SJSA1 (cell line): ENCODE data around the gene PFKL. TPM values are rescaled to one million over a fixed set of nuclear protein-coding genes. Genes with fewer than 3 reads are reported as not detected.
"Not testable (repeated sequence)": the region's sequence is repeated elsewhere in the genome, so short reads cannot be mapped to it uniquely, and the experiment has no call there.

ENCODE experiments used
- DNase-seq, 2 experiments: peaks; one replicate each; pipeline ENCODE4 v3.0.0-alpha.2; 2015 to 2020; ENCODE audit warnings: low spot score in 2 of 2, low read depth in 1 of 2
- H3K27ac ChIP-seq: fragments of 250-450 bp; sonication (Bioruptor Pico); 2 replicates; pipeline ENCODE4 v1.5.1; 2020; ENCODE audit warnings: mild to moderate bottlenecking, moderate library complexity
- H3K27me3 ChIP-seq: fragments of 250-450 bp; sonication (Bioruptor Pico); replicated peaks from 2 replicates; pipeline ENCODE4 v1.5.1; 2020; ENCODE audit warnings: mild to moderate bottlenecking, moderate library complexity
- H3K36me3 ChIP-seq: fragments of 250-450 bp; sonication (Bioruptor Pico); 2 replicates; pipeline ENCODE4 v1.5.1; 2020; ENCODE audit warnings: mild to moderate bottlenecking
- H3K4me1 ChIP-seq: fragments of 250-450 bp; sonication (Bioruptor Pico); replicated peaks from 2 replicates; pipeline ENCODE4 v1.6.1; 2021; ENCODE audit warnings: mild to moderate bottlenecking
- H3K4me3 ChIP-seq: fragments of 250-450 bp; sonication (Bioruptor Pico); 2 replicates; pipeline ENCODE4 v1.5.1; 2020; ENCODE audit warnings: mild to moderate bottlenecking
- H3K9me3 ChIP-seq: fragments of 250-450 bp; sonication (Bioruptor Pico); replicated peaks from 2 replicates; pipeline ENCODE4 v1.5.1; 2020; ENCODE audit warnings: mild to moderate bottlenecking
- total RNA-seq: library from RNA; depleted of rRNA; stranded (reverse); fragments of >200 nt; shearing (Covaris generic); gene quantifications from 2 replicates; pipeline ENCODE4 v1.2.3, GENCODE V29; 2014

PFKL gene
- total RNA-seq, 1 experiment from 2014 or later = 134 TPM

DNA sequence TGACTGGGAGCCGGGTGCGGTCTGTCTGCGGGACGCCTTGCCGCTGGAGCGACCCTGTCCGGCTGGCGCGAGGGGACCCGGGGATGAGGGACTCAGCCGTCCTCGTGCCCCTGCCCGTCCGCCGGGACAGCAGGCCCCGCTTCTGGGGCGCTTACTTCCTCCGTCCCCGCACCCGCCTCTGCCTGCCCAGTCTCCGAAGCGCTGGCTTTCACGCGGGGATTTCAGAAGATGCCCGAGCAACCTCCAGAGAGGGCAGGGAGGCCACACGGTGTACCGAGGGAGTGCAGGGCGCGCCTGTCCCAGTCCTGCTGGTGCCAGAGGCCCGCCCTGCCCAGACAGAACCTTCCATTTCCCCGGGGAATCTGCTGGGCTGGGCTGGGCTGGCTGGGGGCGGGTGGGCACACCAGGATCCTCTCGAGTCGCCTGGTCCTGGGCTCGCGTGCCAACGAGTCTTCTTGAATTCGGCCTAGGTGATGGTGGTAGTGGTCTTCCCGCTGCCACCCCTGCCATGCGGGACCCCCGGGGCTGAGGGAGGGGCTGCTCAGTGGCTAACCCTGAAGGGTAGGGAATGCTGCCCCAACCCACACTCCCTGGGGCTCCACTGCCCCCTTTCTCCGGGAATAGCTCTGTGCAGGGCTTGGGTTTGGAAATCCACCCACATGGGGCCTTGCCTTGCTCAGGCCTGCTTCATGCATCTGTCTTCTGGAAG lies 51.1 kb downstream of the PFKL start:
- H3K4me1 ChIP-seq = no peaks in the 10 kb centered on the region
- H3K27ac ChIP-seq = no peak overlapping the region
- no peaks in the 10 kb centered on the region for H3K9me3 ChIP-seq
- peaks cover 55% of the 10 kb centered on the region for H3K27me3 ChIP-seq
- no peak for DNase-seq
- H3K4me3 ChIP-seq = no peak overlapping the region
- no peaks in the 10 kb centered on the region for H3K36me3 ChIP-seq

DNA sequence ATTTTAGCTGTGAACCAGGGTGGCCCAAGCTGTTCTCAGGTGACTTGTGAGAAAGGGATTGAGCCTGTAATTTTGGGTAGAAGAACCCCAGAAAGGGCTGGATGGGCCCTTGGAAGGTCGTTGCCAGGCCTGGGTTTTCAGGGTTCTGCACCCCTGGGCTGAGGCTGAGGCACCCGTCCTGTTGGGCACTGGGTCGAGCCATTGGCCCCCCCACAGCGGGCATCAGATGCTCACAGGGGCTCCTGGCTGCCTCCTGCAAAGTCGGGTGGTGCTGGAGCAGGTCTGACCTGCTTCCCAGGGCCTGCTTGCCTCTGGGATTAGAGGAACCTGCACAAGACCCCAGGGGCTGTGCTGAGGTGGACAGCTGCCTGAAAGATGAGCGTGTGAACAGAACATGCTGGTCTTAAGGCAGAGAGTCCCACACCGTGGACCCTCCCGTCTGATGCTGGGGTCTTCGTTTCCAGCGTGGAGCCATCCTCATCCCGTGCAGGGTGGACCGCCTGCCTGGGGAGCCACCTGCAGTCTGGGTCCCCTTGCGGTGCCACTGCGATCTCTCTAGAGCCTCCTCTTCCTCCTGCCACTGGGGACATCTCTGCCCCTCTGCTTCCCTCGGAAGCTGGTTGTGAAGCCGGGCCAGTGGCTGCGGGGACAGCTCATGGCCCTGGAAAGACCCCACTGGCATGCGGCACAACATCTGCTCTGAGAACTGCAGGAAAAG lies 51.8 kb downstream of the PFKL start:
- no peak for DNase-seq
- H3K27ac ChIP-seq = no peak overlapping the region
- H3K9me3 ChIP-seq = no peaks in the 10 kb centered on the region
- no peak overlapping the region for H3K4me3 ChIP-seq
- H3K4me1 ChIP-seq = no peaks in the 10 kb centered on the region
- H3K36me3 ChIP-seq = no peaks in the 10 kb centered on the region
- H3K27me3 ChIP-seq = peaks cover 54% of the 10 kb centered on the region

DNA sequence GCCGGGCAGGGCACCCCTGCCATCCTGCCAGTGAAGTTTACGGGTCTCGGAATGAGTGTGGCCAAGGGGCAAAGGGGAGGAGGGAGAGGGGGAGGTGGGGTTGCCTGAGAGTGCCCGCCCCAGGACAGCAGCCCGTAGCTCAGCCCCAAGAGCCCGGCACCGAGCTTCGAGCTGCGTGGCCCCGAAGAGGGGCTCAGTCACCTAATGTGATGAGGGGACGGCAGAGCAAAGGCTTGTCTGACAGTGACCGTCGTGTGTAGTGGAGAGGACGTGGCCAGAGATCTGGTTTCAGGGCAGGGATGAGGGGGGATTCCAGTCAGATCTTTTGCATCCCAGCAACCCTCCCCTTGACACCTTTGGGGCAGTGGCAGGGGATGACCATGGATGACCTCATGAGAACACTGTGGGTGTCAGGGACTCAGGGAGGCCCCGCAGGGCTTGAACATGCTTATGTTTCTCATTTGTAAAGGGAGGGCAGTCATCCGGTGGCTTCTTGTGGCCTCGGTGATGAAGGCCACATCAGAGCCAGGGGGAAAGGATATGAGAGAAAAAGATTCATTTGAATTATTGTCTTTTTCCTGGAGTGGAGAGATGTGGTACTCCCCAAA lies 52.5 kb downstream of the PFKL start:
- H3K9me3 ChIP-seq = no peaks in the 10 kb centered on the region
- no peaks in the 10 kb centered on the region for H3K4me1 ChIP-seq
- H3K4me3 ChIP-seq = no peak overlapping the region
- no peak for DNase-seq
- no peaks in the 10 kb centered on the region for H3K36me3 ChIP-seq
- peaks cover 47% of the 10 kb centered on the region for H3K27me3 ChIP-seq
- no peak overlapping the region for H3K27ac ChIP-seq

DNA sequence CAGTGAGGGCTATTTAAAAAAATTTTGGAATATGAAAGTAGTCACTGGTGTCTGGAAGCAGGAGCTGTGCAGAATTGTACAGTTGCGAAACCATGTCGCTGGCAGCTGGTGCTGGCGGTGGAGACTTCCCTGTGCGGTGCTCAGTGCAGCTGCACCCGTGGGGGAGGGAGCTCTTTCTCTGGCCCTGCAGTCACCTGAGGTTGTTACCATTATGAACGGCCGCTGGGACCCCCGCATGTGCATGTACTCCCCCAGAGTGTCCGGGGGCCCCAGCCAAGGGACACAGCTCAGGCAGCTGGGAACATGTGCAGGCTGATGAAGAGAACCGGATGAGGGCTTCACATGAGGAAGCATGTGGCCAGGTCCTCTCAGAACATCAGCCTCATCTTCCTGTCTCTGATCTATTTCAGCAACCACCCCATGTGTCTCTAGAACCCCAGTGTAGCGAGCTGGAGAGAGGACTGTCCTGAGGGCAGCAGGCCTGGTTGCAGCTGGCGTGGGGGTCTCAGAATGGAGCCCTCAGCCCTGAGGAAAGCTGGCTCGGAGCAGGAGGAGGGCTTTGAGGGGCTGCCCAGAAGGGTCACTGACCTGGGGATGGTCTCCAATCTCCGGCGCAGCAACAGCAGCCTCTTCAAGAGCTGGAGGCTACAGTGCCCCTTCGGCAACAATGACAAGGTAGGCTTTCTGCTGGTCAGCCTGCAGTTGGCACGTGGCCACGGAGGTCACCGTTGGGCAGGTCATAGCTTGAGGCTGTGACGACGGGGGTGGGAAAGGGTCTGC lies 53.5 kb downstream of the PFKL start, which contains the start of gene TRPM2:
Gene TRPM2, plus strand, starts transcription at position 431 of the 780 bp plus-strand sequence. Its CDS starts 80 bp downstream, at position 511.
- no peaks in the 10 kb centered on the region for H3K36me3 ChIP-seq
- no peaks in the 10 kb centered on the region for H3K4me1 ChIP-seq
- no peak for DNase-seq
- H3K9me3 ChIP-seq = no peaks in the 10 kb centered on the region
- H3K27ac ChIP-seq = no peak within 1 kb of the TSS
- peaks cover 39% of the 10 kb centered on the region for H3K27me3 ChIP-seq
- no peak within 1 kb of the TSS for H3K4me3 ChIP-seq

DNA sequence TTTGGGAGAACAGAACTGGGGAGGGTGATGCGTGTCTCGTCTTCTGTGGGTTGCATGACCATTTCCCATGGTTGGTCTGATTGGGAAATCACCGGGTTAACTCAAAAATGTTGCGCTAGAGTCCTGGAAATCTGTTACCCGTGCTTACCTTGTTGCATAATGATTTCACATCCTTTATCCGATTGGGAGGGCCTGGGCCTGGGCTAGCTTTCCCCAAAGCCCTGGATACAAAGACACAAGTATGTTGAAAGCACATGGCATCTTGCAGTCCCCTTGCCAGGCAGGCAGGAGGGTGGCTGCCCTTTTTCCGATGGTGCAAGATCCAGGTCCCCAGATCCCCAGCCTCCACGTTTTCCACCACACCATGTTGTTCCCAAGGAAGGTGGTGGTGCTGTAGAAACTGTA lies 54.1 kb downstream of the PFKL start:
- Histone ChIP-seq H3K27me3 (peaks cover 33% of the 10 kb centered on the region), H3K4me1 (no peaks in the 10 kb centered on the region), H3K4me3 (no peak overlapping the region), H3K9me3 (no peaks in the 10 kb centered on the region), H3K27ac (no peak overlapping the region), H3K36me3 (no peaks in the 10 kb centered on the region)
- DNase-seq = no peak

DNA sequence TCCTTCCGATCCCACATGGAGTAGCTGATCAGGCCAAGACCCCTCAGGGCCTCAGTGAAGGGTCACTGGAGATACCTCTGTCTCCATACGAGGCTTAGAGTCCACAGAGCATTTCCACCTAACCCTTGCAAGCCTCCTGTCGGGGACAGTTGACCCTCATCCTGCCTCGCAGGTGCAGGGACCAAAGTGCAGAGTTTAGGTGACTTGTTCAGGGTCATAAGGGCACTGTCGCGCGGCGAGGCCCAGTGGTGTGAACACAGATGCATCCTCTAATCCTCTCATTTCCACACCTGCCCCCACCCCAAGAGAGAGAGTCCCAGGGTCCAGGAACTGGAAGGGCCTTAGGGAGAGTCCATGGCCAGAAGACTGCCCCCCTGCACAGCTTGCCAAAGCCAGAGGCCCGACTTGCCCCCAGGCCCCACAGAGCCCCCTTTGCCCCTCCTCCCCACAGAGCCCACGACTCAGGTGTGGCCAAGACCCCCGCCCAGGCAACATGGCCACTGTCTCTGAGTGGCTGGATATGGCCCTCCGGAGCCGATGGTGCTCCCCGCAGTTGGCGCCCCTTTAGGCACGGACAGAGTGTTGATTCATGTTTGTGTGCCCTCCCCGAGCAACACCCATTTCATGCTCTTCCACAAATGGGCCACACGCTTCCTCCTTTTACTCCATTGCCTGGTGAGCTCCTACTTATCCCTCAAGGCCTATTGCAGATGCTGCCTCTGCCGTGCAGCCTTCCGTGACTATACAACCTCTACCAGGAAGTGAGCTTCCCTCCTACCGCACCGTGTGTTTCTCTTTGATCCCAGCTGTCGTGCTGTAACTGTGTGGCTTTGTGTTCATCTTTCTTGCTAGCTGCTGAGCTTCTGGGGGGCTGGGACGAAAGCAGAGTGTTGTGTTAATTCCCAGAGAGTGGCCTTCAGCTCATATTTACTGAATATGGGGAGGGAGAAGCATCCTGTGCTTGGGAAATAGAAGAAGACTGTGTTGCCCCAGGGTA lies 55.2 kb downstream of the PFKL start:
- no peaks in the 10 kb centered on the region for H3K36me3 ChIP-seq
- peaks cover 23% of the 10 kb centered on the region; the same call in 1 of the 2 replicates for H3K27me3 ChIP-seq
- no peaks in the 10 kb centered on the region for H3K4me1 ChIP-seq
- DNase-seq = no peak
- no peak overlapping the region for H3K27ac ChIP-seq
- no peak overlapping the region for H3K4me3 ChIP-seq
- H3K9me3 ChIP-seq = no peaks in the 10 kb centered on the region

DNA sequence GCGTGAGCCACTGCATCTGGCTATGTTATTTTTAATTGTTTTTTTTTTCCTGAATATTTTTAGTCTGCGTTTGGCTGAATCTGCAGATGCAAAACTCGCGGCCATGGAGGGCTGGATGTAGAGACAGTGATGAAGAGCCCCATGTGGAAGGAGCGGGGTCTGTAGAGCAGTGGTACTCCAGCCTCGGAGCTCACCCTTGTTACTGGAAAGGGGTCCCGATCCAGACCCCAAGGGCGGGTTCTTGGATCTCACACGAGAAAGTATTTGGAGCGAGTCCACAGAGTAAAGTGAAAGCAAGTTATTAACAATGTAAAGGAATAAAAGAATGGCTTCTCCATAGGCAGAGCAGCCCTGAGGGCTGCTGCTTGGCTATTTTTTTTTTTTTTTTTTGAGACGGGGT lies 56.3 kb downstream of the PFKL start:
- H3K4me3 ChIP-seq = no peak overlapping the region
- no peaks in the 10 kb centered on the region for H3K9me3 ChIP-seq
- DNase-seq = no peak

DNA sequence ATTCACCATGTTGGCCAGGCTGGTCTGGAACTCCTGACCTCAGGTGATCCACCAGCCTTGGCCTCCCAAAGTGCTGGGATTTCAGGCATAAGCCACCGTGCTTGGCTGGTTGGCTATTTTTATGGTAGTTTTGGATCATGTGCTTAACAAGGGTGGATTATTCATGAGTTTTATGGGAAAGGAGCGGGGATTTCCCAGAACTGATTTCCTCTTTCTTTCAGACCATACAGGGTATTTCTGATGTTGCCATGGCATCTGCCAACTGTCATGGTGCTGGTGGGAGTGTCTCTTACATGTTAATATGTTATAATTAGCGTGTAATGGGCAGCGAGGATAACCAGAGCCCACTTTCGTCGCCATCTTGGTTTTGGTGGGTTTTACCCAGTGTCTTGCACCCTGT lies 56.8 kb downstream of the PFKL start:
- no peaks in the 10 kb centered on the region for H3K9me3 ChIP-seq
- H3K4me1 ChIP-seq = no peaks in the 10 kb centered on the region
- H3K27me3 ChIP-seq = peaks cover 13% of the 10 kb centered on the region; the same call in 1 of the 2 replicates
- no peak for DNase-seq
- no peaks in the 10 kb centered on the region for H3K36me3 ChIP-seq
- H3K4me3 ChIP-seq = no peak overlapping the region
- no peak overlapping the region for H3K27ac ChIP-seq

More for the DNA sequence above, 56.3 kb downstream of the PFKL start:
- Histone ChIP-seq H3K27ac (no peak overlapping the region), H3K27me3 (peaks cover 18% of the 10 kb centered on the region; the same call in 1 of the 2 replicates), H3K36me3 (no peaks in the 10 kb centered on the region), H3K4me1 (no peaks in the 10 kb centered on the region)

DNA sequence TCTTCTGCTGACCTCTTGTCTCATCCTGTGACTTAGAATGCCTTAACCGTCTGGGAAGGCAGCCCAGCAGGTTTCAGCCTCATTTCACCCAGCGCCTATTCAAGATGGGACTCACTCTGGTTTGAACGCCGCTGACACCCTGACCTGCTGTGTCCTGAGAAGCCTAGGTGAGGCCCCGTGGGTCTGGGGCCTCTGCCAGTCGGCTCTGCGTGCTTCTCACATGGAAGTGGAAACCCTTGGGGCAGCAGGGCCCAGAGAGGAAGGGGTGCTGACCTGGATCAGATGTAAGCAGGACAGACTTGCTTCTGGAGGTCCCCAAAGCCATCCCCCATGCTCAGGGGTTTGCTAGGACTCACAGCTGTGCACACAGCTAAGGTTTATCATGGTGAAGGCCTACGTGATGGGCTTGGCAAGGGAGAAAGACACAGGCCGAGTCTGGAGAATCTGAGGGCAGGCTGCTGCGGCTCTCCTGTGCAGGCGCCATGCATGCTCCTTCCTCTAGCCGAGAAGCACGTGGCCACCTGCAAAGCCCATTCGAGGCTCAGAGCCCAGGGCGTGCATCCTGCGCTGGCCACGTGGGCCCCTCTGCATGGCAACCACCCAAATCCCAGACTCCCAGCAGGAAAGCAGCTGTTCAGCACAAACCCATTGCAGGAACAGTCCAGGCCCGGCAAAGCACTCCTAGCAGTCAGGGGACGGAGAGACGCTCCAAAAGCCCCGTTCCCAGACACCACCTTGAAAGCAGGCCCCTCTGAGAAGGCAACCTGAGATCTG lies 57.4 kb downstream of the PFKL start:
- Histone ChIP-seq H3K9me3 (no peaks in the 10 kb centered on the region), H3K4me1 (no peaks in the 10 kb centered on the region), H3K4me3 (no peak overlapping the region), H3K36me3 (no peaks in the 10 kb centered on the region), H3K27me3 (peaks cover 9% of the 10 kb centered on the region; the same call in 1 of the 2 replicates), H3K27ac (no peak overlapping the region)
- no peak for DNase-seq

DNA sequence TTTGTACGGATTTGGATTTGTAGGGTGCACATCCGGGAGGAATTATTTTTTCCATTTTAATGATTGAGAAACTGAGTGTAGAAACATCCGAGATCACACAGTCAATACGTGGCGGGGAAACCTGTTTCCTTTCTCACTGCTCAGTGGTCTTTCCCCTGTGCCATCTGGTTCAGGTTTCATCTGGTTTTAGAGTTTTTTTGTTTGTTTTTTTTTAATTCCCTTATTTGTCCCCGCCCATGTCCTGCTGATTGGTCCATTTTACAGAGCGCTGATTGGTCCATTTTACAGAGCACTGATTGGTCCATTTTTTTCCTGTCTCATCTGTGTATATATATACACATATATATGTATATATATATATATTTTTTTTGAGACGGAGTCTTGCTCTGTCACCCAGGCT lies 59.5 kb downstream of the PFKL start:
- Histone ChIP-seq H3K27me3 (no peaks in the 10 kb centered on the region), H3K36me3 (no peaks in the 10 kb centered on the region)

DNA sequence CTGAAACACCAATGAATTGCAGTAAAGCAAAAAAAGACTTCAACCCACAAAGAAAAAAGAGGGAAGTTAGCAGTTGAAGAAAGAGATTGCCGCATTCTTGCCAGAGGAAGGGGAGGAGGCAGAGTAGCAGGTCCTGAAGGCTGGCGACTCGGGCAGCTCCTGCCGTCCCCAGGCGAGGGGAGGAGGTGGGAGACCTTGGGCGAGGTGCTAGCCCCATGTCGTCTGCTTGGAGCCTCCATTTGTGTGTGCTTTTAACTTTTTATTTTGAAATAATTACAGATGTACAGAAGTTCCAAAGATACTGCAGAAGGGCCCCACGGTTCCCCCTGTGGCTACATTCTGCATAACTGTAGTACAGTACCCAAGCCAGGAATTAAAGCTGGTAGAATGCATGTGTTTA lies 60.3 kb downstream of the PFKL start:
- Histone ChIP-seq H3K27ac (no peak overlapping the region), H3K4me3 (no peak overlapping the region), H3K4me1 (no peaks in the 10 kb centered on the region), H3K9me3 (no peaks in the 10 kb centered on the region), H3K27me3 (no peaks in the 10 kb centered on the region), H3K36me3 (no peaks in the 10 kb centered on the region)
- DNase-seq = no peak

More for the DNA sequence above, 59.5 kb downstream of the PFKL start:
- Histone ChIP-seq H3K4me1 (no peaks in the 10 kb centered on the region), H3K9me3 (no peaks in the 10 kb centered on the region), H3K27ac (no peak overlapping the region), H3K4me3 (no peak overlapping the region)
- DNase-seq = no peak

DNA sequence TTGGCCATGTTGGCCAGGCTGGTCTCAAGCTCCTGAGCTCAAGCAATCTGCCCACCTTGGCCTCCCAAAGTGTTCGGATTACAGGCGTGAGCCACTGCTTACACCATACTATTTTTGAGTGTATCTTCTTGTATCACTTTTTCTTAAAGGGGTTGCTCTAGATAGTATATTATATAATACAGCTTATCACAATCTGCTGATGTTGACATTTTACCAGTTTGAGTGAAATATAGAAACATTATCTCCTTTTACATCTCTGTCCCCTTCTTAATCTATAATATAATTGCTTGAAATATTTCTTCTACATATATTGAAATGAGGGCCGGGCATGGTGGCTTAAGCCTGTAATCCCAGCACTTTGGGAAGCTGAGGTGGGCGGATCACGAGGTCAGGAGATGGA lies 62.0 kb downstream of the PFKL start:
- not testable (repeated sequence) for DNase-seq, H3K27ac ChIP-seq, H3K27me3 ChIP-seq, H3K4me3 ChIP-seq, H3K4me1 ChIP-seq, H3K36me3 ChIP-seq, H3K9me3 ChIP-seq
